Smooth muscle cell (in vitro differentiated cells): ENCODE measurements around the gene RNF169. TPM values are rescaled to one million over a fixed set of nuclear protein-coding genes. Genes with fewer than 3 reads are reported as not detected.
A peak's percentile ranks its signal among the peaks of the same experiment; 100 is the strongest.

Source experiments
- DNase-seq: peaks from one replicate; lab custom pipeline; 2025; ENCODE audit not compliant: unreplicated experiment; lab: John Stamatoyannopoulos, UW
- H2AFZ ChIP-seq: fragments of 200-600 bp; sonication (generic); 2 replicates; pipeline ENCODE4 v1.6.0; 2016; ENCODE audit warnings: antibody characterized with exemption, low read depth, mild to moderate bottlenecking
- H3F3A ChIP-seq: fragments of 200-600 bp; sonication (generic); 2 replicates; pipeline ENCODE4 v1.6.0; 2017; ENCODE audit warnings: antibody characterized with exemption, low read depth
- H3K27ac ChIP-seq: fragments of 200-600 bp; sonication (generic); 2 replicates; pipeline ENCODE4 v1.5.1; 2016; ENCODE audit warnings: low read depth, mild to moderate bottlenecking
- H3K27me3 ChIP-seq: fragments of 200-600 bp; sonication (generic); 2 replicates; pipeline ENCODE4 v1.6.1; 2016; ENCODE audit warnings: low read depth, mild to moderate bottlenecking
- H3K36me3 ChIP-seq: fragments of 200-600 bp; sonication (generic); 2 replicates; pipeline ENCODE4 v1.5.1; 2016; ENCODE audit warnings: low read depth
- H3K4me1 ChIP-seq: fragments of 200-600 bp; sonication (generic); 2 replicates; pipeline ENCODE4 v1.5.1; 2016; ENCODE audit warnings: low read depth
- H3K4me2 ChIP-seq: fragments of 200-600 bp; sonication (generic); 2 replicates; pipeline ENCODE4 v1.6.0; 2016; ENCODE audit warnings: mild to moderate bottlenecking
- H3K4me3 ChIP-seq: fragments of 200-600 bp; sonication (generic); 2 replicates; pipeline ENCODE4 v1.5.1; 2016; ENCODE audit warnings: mild to moderate bottlenecking
- H3K79me2 ChIP-seq: fragments of 200-600 bp; sonication (generic); 2 replicates; pipeline ENCODE4 v1.6.0; 2016; ENCODE audit warnings: low read depth, mild to moderate bottlenecking
- H3K9ac ChIP-seq: fragments of 200-600 bp; sonication (generic); 2 replicates; pipeline ENCODE4 v1.6.0; 2016; ENCODE audit warnings: low read depth
- H3K9me3 ChIP-seq: fragments of 200-600 bp; sonication (generic); replicated peaks from 2 replicates; pipeline ENCODE4 v1.5.1; 2016; ENCODE audit warnings: low read depth
- H4K20me1 ChIP-seq: fragments of 200-600 bp; sonication (generic); 2 replicates; pipeline ENCODE4 v1.6.0; 2016; ENCODE audit warnings: low read depth
- WGBS: methylation state at CpG from one replicate; pipeline ENCODE4 v1.1.7; 2016; ENCODE audit warnings: low lambda C conversion rate; 5-methylcytosine and 5-hydroxymethylcytosine counted together
- polyA plus RNA-seq: library from polyadenylated mRNA; unstranded; fragments of >200 nt; fragmentation: Nextera tagmentation; extraction: Ambion mirVana; gene quantifications from 2 replicates; pipeline ENCODE4 v1.2.1, GENCODE V29; 2016
- total RNA-seq: library from RNA; depleted of rRNA; stranded (reverse); fragments of >200 nt; gene quantifications from 2 replicates; pipeline ENCODE4 v1.2.3, GENCODE V29; 2014
- TF ChIP-seq, protein P1 (sequence below): fragments of 200-600 bp; sonication (generic); IDR thresholded peaks from 2 replicates; pipeline ENCODE4 v1.5.1; 2017; ENCODE audit warnings: borderline replicate concordance, mild to moderate bottlenecking, antibody characterized with exemption; ENCODE audit not compliant: insufficient read depth, poor library complexity, severe bottlenecking

The RNF169 gene
- total and polyA plus RNA-seq, 2 experiments from 2014 or later: 2.2 to 13.6 TPM

DNA sequence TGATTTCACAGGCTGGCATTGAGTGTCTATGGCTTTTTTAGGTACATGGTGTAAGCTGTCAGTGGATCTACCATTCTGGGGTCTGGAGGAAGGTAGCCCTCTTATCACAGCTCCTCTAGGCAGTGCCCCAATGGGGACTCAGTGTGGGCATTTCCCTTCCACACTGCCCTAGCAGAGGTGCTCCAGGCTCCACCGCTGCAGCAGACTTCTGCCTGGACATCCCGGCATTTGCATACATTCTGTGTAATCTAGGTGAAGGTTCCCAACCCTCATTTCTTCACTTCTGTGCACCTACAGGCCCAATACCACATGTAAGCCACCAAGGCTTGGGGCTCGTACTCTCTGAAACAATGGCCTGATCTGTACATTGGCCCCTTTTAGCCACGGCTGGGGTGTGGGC, 78.3 kb downstream of the RNF169 start:
- no peak overlapping the region for H3K4me3 ChIP-seq
- peaks cover 10% of the 10 kb centered on the region for H3F3A ChIP-seq
- no peaks in the 10 kb centered on the region for H4K20me1 ChIP-seq
- H3K4me1 ChIP-seq: no peaks in the 10 kb centered on the region
- H3K36me3 ChIP-seq: peaks cover 36% of the 10 kb centered on the region
- no peak overlapping the region for H2AFZ ChIP-seq
- peaks cover 6% of the 10 kb centered on the region for H3K79me2 ChIP-seq
- H3K4me2 ChIP-seq: no peak overlapping the region
- no peak for DNase-seq
- WGBS: 83% methylated on average over 4 of the region's 4 CpGs
- no peak overlapping the region for H3K27ac ChIP-seq
- no peak overlapping the region for H3K9ac ChIP-seq
- TF ChIP-seq, protein P1, sequence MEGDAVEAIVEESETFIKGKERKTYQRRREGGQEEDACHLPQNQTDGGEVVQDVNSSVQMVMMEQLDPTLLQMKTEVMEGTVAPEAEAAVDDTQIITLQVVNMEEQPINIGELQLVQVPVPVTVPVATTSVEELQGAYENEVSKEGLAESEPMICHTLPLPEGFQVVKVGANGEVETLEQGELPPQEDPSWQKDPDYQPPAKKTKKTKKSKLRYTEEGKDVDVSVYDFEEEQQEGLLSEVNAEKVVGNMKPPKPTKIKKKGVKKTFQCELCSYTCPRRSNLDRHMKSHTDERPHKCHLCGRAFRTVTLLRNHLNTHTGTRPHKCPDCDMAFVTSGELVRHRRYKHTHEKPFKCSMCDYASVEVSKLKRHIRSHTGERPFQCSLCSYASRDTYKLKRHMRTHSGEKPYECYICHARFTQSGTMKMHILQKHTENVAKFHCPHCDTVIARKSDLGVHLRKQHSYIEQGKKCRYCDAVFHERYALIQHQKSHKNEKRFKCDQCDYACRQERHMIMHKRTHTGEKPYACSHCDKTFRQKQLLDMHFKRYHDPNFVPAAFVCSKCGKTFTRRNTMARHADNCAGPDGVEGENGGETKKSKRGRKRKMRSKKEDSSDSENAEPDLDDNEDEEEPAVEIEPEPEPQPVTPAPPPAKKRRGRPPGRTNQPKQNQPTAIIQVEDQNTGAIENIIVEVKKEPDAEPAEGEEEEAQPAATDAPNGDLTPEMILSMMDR: no peak
- H3K27me3 ChIP-seq: no peaks in the 10 kb centered on the region
- peaks cover 7% of the 10 kb centered on the region for H3K9me3 ChIP-seq

DNA sequence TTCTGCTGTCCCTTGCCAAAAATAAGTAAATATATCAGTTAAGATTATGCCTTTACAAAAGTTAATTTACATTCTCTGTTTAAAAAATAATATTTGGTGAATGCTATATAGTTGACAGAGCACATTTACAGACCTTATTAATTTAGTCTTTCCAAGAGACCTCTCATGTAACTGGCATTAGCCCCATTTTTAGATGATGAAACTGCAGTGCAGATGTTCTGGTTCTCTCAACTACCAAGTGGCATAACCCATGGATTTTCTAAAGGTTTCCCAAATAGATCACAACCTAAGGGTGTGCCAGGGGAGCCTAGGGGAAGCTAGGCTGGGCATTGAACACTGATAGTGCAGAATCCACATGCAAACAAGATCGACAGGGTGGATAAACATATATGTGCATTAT, 88.5 kb downstream of the RNF169 start:
- Histone ChIP-seq H3K9ac (no peak overlapping the region), H3K27ac (no peak overlapping the region), H3K4me2 (no peak overlapping the region), H3K27me3 (no peaks in the 10 kb centered on the region), H3K36me3 (peaks cover 18% of the 10 kb centered on the region), H3F3A (peaks cover 12% of the 10 kb centered on the region), H3K4me3 (no peak overlapping the region), H3K79me2 (no peaks in the 10 kb centered on the region), H3K4me1 (no peaks in the 10 kb centered on the region), H4K20me1 (no peaks in the 10 kb centered on the region), H2AFZ (no peak overlapping the region), H3K9me3 (no peaks in the 10 kb centered on the region)
- TF ChIP-seq, protein P1: no peak
- DNase-seq: no peak
- WGBS: 97% methylated on average over 1 of the region's 1 CpG

DNA sequence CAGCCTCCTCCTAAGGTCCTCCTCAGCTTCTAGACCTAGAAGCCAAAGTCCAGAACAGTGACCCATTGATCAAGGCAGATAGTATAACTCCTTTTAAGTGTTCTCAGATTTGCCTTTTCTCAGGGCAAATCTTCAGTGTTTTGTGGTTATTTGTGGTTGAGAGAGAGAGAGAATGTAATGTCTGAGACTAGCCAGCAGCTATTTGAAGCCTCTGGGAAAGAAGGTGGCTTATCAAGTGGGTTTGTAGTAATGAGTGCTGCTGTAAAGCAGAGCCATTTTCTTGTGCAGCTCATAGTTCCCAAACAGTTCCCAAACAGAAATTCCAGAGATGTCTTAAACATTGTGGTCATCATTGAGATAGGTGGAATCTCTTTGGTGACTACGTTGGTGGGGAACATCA, 89.5 kb downstream of the RNF169 start:
- H3K4me3 ChIP-seq: no peak overlapping the region
- peaks cover 18% of the 10 kb centered on the region for H3K36me3 ChIP-seq
- DNase-seq: no peak
- H2AFZ ChIP-seq: no peak overlapping the region
- H3K9ac ChIP-seq: no peak overlapping the region
- peak overlapping the region; percentile 20 for H3K27ac ChIP-seq
- no peaks in the 10 kb centered on the region for H3K79me2 ChIP-seq
- 32% methylated on average over 1 of the region's 1 CpG for WGBS
- no peaks in the 10 kb centered on the region for H3K27me3 ChIP-seq
- H4K20me1 ChIP-seq: no peaks in the 10 kb centered on the region
- H3K4me2 ChIP-seq: no peak overlapping the region
- H3F3A ChIP-seq: peaks cover 12% of the 10 kb centered on the region
- H3K9me3 ChIP-seq: no peaks in the 10 kb centered on the region
- no peaks in the 10 kb centered on the region for H3K4me1 ChIP-seq
- TF ChIP-seq, protein P1: no peak

DNA sequence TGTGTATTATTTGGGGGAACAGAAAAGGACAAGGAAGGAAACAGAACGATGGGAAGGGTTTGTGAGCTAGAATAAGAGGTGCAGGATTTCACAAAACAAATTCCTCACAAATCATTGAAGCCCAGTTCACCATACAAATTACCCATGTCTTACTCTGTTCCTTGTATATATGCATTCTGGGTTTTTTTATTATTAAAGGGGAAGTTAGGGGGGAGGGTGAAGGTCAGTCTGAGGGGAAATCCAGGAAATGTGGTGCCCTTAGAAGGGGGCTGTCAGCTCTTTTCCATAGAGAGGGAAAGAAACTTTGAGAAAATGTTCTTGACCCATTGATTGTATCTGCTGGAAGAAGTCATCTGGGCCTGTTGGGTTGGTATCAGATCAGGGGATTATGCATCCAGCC, 90.8 kb downstream of the RNF169 start:
- Histone ChIP-seq H3K79me2 (no peaks in the 10 kb centered on the region), H3K4me1 (no peaks in the 10 kb centered on the region), H3K9ac (no peak overlapping the region), H2AFZ (no peak overlapping the region), H3K27ac (no peak overlapping the region), H3K4me3 (no peak overlapping the region), H4K20me1 (no peaks in the 10 kb centered on the region), H3K9me3 (no peaks in the 10 kb centered on the region), H3K27me3 (no peaks in the 10 kb centered on the region), H3K4me2 (no peak overlapping the region), H3K36me3 (peaks cover 18% of the 10 kb centered on the region), H3F3A (peaks cover 12% of the 10 kb centered on the region)
- DNase-seq: no peak
- 89% methylated on average over 1 of the region's 1 CpG for WGBS
- TF ChIP-seq, protein P1: no peak
